ENCODE data around the gene SORL1-AS1.
A peak's percentile ranks its signal among the peaks of the same experiment; 100 is the strongest.

The SORL1-AS1 gene

DNA sequence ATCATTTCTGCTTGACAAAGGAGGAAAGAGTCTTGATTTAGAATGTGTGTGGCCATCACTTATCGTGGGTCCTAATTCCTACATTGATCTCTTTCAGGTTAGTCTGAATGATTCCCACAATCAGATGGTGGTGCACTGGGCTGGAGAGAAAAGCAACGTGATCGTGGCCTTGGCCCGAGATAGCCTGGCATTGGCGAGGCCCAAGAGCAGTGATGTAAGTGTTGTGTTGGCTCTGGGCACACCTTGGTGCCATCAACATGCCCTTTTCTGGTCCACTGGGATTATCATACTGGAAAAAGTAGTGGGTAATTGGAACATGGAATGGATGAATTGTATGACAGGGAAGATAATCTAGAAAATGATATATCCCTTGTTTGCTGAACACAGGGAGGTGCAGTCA lies 17.1 kb upstream of the SORL1-AS1 start (continued):
- no peak for TF ChIP-seq RBBP5 (conservative IDR thresholded peaks at IDR 0.05)
- TF ChIP-seq ZNF622 (IDR thresholded peaks at IDR 0.05), result no peak
- no peak for TF ChIP-seq BMI1 (IDR thresholded peaks at IDR 0.05; ENCODE audit: borderline replicate concordance)

DNA sequence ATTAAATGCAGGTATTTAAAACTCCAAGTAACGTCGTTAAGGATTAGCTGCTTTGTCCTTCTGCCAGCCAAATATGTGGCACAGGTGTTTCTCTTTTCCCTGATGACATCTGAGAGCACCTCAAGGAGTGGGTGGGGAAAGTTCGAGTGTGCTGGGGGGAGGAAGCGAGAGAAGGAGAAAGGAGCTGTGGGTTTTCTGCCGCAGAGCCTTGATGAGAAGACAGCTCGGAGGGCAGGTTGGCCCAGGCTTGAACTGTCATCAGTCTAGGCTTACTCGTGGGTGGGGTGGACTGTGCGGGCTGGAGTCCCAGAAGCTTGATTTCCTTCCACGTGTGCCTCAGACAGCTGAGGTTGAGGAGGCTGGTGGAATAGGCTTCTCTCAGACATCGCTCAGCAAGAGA lies 15.2 kb upstream of the SORL1-AS1 start:
- no peak overlapping the region for H2AFZ ChIP-seq (ENCODE audit: control insufficient read depth, low read depth, low read length)
- BruUV-seq (replicated peaks), result no TSS peak
- intact Hi-C loops (cut with micrococcal nuclease; ENCODE audit: unreplicated experiment), result no loop called here
- FAIRE-seq (peak; percentile 27), ATAC-seq (peak; percentile 65), DNase-seq (ENCODE audit: low read depth, low spot score) (peak; percentile 90)
- ChIA-PET POLR2A (interaction anchor here (0.8 to 7.9 kb wide), 9 partner anchors 12 to 175 kb away, joined by 3 to 86 read pairs (median 13); partner anchors contain the start of genes SC5D, SORL1 and SORL1-AS1), SMC1A (ENCODE audit: uncharacterized antibody, unreplicated experiment) (interaction anchor here (0.8 to 15.0 kb wide), 26 partner anchors 12 to 148 kb away, joined by 3 to 266 read pairs (median 5); partner anchors contain the start of genes SORL1 and SORL1-AS1), CTCF (interaction anchor here (0.7 to 4.0 kb wide), 12 partner anchors 12 to 123 kb away, joined by 3 to 21 read pairs (median 4); partner anchors contain the start of genes SORL1 and SORL1-AS1), RAD21 (ENCODE audit: unreplicated experiment) (interaction anchor here (0.8 to 10.9 kb wide), 24 partner anchors 9 to 131 kb away, joined by 3 to 232 read pairs (median 6); partner anchors contain the start of genes SORL1 and SORL1-AS1)
- peak overlapping the region; percentile 67 for H3K9ac ChIP-seq (ENCODE audit: control insufficient read depth, insufficient read depth, low read length)
- peak overlapping the region; percentile 50 for H3K4me2 ChIP-seq (ENCODE audit: control insufficient read depth, insufficient read depth)
- H3K27me3 ChIP-seq (replicated peaks in 1 of 2; ENCODE audit: control insufficient read depth in 2 of 2, insufficient read depth in 2 of 2, low read length in 1 of 2), result no peaks in the 10 kb centered on the region
- H3K4me1 ChIP-seq (ENCODE audit: control insufficient read depth, insufficient read depth, low read length), result peaks cover 78% of the 10 kb centered on the region
- H3K4me3 ChIP-seq, result peak overlapping the region; percentile 54; the same call in 1 of the 2 replicates
- in situ Hi-C loops (cut with MboI), result loop anchor here (25.0 kb wide), 1 partner anchor 1594 kb away; the partner anchor contains the start of gene HSPA8
- H3K9me3 ChIP-seq (replicated peaks; ENCODE audit: control insufficient read depth, insufficient read depth, low read length), result no peaks in the 10 kb centered on the region; the same call in 2 of the 3 replicates
- peak overlapping the region; percentile 83 for H3K27ac ChIP-seq (ENCODE audit: control insufficient read depth, insufficient read depth)
- no peaks in the 10 kb centered on the region for H4K20me1 ChIP-seq (ENCODE audit: control insufficient read depth, insufficient read depth)
- under 1% methylated on average over 10 of the region's 10 CpGs for WGBS (ENCODE audit: insufficient coverage, insufficient replicate concordance, low lambda C conversion rate, missing lambda C conversion rate)
- peaks cover 12 to 25% of the 10 kb centered on the region in 2 experiments; a peak in 3 of 4 replicates for H3K36me3 ChIP-seq (ENCODE audit: control insufficient read depth in 2 of 2, insufficient read depth in 2 of 2, low read length in 1 of 2)
- H3K79me2 ChIP-seq (ENCODE audit: control insufficient read depth, insufficient read depth, low read length), result peaks cover 93% of the 10 kb centered on the region
- TF ChIP-seq ZSCAN29 (IDR thresholded peaks at IDR 0.05) (no peak), HDGF (IDR thresholded peaks at IDR 0.05) (no peak), BACH1 (IDR thresholded peaks at IDR 0.05; ENCODE audit: borderline replicate concordance) (no peak; the same call in 1 of the 2 replicates), MTA2 (IDR thresholded peaks at IDR 0.05; ENCODE audit: low read depth) (peak; percentile 88; the same call in 1 of the 2 replicates), NFXL1 (IDR thresholded peaks at IDR 0.05; ENCODE audit: borderline replicate concordance) (no peak), BCL11A (IDR thresholded peaks at IDR 0.05; ENCODE audit: low read depth, low read length) (peak; percentile 97), ASH2L (IDR thresholded peaks at IDR 0.05; ENCODE audit: borderline replicate concordance, low read depth) (no peak), EZH2 (IDR thresholded peaks at IDR 0.05; ENCODE audit: borderline replicate concordance, control insufficient read depth, low read depth, low read length) (no peak), IRF4 (IDR thresholded peaks at IDR 0.05; ENCODE audit: low read depth, low read length) (peak; percentile 87), NFYB (IDR thresholded peaks at IDR 0.05; ENCODE audit: insufficient read depth, low read depth, low read length) (no peak)
- TF ChIP-seq, protein P1, sequence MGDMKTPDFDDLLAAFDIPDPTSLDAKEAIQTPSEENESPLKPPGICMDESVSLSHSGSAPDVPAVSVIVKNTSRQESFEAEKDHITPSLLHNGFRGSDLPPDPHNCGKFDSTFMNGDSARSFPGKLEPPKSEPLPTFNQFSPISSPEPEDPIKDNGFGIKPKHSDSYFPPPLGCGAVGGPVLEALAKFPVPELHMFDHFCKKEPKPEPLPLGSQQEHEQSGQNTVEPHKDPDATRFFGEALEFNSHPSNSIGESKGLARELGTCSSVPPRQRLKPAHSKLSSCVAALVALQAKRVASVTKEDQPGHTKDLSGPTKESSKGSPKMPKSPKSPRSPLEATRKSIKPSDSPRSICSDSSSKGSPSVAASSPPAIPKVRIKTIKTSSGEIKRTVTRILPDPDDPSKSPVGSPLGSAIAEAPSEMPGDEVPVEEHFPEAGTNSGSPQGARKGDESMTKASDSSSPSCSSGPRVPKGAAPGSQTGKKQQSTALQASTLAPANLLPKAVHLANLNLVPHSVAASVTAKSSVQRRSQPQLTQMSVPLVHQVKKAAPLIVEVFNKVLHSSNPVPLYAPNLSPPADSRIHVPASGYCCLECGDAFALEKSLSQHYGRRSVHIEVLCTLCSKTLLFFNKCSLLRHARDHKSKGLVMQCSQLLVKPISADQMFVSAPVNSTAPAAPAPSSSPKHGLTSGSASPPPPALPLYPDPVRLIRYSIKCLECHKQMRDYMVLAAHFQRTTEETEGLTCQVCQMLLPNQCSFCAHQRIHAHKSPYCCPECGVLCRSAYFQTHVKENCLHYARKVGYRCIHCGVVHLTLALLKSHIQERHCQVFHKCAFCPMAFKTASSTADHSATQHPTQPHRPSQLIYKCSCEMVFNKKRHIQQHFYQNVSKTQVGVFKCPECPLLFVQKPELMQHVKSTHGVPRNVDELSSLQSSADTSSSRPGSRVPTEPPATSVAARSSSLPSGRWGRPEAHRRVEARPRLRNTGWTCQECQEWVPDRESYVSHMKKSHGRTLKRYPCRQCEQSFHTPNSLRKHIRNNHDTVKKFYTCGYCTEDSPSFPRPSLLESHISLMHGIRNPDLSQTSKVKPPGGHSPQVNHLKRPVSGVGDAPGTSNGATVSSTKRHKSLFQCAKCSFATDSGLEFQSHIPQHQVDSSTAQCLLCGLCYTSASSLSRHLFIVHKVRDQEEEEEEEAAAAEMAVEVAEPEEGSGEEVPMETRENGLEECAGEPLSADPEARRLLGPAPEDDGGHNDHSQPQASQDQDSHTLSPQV (IDR thresholded peaks at IDR 0.05), result no peak
- TF ChIP-seq, protein P2, sequence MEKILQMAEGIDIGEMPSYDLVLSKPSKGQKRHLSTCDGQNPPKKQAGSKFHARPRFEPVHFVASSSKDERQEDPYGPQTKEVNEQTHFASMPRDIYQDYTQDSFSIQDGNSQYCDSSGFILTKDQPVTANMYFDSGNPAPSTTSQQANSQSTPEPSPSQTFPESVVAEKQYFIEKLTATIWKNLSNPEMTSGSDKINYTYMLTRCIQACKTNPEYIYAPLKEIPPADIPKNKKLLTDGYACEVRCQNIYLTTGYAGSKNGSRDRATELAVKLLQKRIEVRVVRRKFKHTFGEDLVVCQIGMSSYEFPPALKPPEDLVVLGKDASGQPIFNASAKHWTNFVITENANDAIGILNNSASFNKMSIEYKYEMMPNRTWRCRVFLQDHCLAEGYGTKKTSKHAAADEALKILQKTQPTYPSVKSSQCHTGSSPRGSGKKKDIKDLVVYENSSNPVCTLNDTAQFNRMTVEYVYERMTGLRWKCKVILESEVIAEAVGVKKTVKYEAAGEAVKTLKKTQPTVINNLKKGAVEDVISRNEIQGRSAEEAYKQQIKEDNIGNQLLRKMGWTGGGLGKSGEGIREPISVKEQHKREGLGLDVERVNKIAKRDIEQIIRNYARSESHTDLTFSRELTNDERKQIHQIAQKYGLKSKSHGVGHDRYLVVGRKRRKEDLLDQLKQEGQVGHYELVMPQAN (conservative IDR thresholded peaks at IDR 0.05), result no peak
